ENCODE measurements around the gene PYGO1. TPM values are rescaled to one million over a fixed set of nuclear protein-coding genes. Genes with fewer than 3 reads are reported as not detected.

The PYGO1 gene
- total RNA-seq, 1 experiment from 2014 or later = 0.55 TPM

DNA sequence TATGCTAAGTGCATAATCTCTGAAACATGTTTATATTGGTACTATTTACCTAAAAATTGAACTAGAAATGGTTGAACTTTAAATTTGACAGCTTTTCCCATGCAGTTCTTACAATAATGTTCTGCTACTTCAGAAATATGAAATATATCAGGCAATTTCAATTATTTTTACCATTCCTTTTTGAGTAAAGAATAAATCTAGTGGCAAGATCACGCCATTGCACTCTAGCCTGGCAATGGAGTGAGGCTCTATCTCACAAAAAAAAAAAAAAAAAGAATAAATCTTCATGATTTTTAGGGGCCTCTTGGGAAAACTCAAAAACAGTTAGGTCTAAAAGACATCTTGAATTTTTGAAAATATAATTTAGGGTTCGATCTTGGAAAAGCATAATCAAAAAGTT lies 69.5 kb downstream of the PYGO1 start (continued):
- TF ChIP-seq, protein P1, sequence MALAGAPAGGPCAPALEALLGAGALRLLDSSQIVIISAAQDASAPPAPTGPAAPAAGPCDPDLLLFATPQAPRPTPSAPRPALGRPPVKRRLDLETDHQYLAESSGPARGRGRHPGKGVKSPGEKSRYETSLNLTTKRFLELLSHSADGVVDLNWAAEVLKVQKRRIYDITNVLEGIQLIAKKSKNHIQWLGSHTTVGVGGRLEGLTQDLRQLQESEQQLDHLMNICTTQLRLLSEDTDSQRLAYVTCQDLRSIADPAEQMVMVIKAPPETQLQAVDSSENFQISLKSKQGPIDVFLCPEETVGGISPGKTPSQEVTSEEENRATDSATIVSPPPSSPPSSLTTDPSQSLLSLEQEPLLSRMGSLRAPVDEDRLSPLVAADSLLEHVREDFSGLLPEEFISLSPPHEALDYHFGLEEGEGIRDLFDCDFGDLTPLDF (CRISPR knock-in tag; IDR thresholded peaks at IDR 0.05) = no peak
- TF ChIP-seq RORB (CRISPR knock-in tag; IDR thresholded peaks at IDR 0.05) (no peak), OVOL2 (CRISPR knock-in tag; IDR thresholded peaks at IDR 0.05; ENCODE audit: borderline replicate concordance) (no peak), CBFB (CRISPR knock-in tag; IDR thresholded peaks at IDR 0.05; ENCODE audit: low read depth) (no peak)
- TF ChIP-seq, protein P2, sequence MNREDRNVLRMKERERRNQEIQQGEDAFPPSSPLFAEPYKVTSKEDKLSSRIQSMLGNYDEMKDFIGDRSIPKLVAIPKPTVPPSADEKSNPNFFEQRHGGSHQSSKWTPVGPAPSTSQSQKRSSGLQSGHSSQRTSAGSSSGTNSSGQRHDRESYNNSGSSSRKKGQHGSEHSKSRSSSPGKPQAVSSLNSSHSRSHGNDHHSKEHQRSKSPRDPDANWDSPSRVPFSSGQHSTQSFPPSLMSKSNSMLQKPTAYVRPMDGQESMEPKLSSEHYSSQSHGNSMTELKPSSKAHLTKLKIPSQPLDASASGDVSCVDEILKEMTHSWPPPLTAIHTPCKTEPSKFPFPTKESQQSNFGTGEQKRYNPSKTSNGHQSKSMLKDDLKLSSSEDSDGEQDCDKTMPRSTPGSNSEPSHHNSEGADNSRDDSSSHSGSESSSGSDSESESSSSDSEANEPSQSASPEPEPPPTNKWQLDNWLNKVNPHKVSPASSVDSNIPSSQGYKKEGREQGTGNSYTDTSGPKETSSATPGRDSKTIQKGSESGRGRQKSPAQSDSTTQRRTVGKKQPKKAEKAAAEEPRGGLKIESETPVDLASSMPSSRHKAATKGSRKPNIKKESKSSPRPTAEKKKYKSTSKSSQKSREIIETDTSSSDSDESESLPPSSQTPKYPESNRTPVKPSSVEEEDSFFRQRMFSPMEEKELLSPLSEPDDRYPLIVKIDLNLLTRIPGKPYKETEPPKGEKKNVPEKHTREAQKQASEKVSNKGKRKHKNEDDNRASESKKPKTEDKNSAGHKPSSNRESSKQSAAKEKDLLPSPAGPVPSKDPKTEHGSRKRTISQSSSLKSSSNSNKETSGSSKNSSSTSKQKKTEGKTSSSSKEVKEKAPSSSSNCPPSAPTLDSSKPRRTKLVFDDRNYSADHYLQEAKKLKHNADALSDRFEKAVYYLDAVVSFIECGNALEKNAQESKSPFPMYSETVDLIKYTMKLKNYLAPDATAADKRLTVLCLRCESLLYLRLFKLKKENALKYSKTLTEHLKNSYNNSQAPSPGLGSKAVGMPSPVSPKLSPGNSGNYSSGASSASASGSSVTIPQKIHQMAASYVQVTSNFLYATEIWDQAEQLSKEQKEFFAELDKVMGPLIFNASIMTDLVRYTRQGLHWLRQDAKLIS (CRISPR knock-in tag; IDR thresholded peaks at IDR 0.05; ENCODE audit: borderline replicate concordance) = no peak

DNA sequence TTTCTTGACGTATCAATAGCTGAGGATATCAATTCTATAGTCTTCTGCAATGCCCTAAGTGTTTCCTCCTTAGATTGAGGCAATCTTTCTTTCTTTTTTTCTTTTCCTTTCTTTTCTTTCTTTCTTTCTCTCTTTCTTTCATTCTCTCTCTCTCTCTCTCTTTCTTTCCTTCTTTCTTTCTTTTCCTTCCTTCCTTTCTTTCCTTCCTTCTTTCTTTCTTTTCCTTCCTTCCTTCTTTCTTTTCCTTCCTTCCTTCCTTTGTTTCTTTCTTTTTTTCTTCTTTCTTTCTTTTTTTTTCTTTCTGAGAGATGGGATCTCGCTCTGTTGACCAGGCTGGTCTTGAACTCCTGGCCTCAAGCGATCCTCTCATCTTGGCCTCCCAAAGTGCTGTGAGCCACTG lies 70.1 kb downstream of the PYGO1 start:
- ATAC-seq = no peak
- TF ChIP-seq IRF2 (CRISPR knock-in tag; IDR thresholded peaks at IDR 0.05; ENCODE audit: borderline replicate concordance, low read depth) = no peak
- TF ChIP-seq, protein P3, sequence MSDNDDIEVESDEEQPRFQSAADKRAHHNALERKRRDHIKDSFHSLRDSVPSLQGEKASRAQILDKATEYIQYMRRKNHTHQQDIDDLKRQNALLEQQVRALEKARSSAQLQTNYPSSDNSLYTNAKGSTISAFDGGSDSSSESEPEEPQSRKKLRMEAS (CRISPR knock-in tag; IDR thresholded peaks at IDR 0.05) = no peak
- TF ChIP-seq, protein P1 (CRISPR knock-in tag; IDR thresholded peaks at IDR 0.05) = no peak
- TF ChIP-seq RORB (CRISPR knock-in tag; IDR thresholded peaks at IDR 0.05) = no peak
- TF ChIP-seq, protein P4, sequence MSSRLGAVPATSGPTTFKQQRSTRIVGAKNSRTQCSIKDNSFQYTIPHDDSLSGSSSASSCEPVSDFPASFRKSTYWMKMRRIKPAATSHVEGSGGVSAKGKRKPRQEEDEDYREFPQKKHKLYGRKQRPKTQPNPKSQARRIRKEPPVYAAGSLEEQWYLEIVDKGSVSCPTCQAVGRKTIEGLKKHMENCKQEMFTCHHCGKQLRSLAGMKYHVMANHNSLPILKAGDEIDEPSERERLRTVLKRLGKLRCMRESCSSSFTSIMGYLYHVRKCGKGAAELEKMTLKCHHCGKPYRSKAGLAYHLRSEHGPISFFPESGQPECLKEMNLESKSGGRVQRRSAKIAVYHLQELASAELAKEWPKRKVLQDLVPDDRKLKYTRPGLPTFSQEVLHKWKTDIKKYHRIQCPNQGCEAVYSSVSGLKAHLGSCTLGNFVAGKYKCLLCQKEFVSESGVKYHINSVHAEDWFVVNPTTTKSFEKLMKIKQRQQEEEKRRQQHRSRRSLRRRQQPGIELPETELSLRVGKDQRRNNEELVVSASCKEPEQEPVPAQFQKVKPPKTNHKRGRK (CRISPR knock-in tag; IDR thresholded peaks at IDR 0.05; ENCODE audit: borderline replicate concordance) = peak; percentile 79; the same call in 1 of the 2 replicates
- TF ChIP-seq, protein P5, sequence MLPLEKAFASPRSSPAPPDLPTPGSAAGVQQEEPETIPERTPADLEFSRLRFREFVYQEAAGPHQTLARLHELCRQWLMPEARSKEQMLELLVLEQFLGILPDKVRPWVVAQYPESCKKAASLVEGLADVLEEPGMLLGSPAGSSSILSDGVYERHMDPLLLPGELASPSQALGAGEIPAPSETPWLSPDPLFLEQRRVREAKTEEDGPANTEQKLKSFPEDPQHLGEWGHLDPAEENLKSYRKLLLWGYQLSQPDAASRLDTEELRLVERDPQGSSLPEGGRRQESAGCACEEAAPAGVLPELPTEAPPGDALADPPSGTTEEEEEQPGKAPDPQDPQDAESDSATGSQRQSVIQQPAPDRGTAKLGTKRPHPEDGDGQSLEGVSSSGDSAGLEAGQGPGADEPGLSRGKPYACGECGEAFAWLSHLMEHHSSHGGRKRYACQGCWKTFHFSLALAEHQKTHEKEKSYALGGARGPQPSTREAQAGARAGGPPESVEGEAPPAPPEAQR (CRISPR knock-in tag; IDR thresholded peaks at IDR 0.05) = no peak
- TF ChIP-seq NFYB (CRISPR knock-in tag; conservative IDR thresholded peaks at IDR 0.05; ENCODE audit: low read depth) = no peak
- no peak overlapping the region for H3K4me3 Mint-ChIP-seq
- no peak overlapping the region for H3K27ac Mint-ChIP-seq
- CTCF ChIA-PET = interaction anchor here (3.1 kb wide), 1 partner anchor 8 kb away, joined by 31 read pairs; no protein-coding TSS in a partner anchor
- DNase-seq (ENCODE audit: low spot score) = no peak
- H3K9me3 Mint-ChIP-seq = peaks cover 22% of the 10 kb centered on the region
- H3K27me3 Mint-ChIP-seq (ENCODE audit: low read depth) = peaks cover 4% of the 10 kb centered on the region
- H3K36me3 Mint-ChIP-seq = peaks cover 6% of the 10 kb centered on the region
- H3K4me1 Mint-ChIP-seq = peaks cover 9% of the 10 kb centered on the region
- POLR2A ChIA-PET = no interaction called here

DNA sequence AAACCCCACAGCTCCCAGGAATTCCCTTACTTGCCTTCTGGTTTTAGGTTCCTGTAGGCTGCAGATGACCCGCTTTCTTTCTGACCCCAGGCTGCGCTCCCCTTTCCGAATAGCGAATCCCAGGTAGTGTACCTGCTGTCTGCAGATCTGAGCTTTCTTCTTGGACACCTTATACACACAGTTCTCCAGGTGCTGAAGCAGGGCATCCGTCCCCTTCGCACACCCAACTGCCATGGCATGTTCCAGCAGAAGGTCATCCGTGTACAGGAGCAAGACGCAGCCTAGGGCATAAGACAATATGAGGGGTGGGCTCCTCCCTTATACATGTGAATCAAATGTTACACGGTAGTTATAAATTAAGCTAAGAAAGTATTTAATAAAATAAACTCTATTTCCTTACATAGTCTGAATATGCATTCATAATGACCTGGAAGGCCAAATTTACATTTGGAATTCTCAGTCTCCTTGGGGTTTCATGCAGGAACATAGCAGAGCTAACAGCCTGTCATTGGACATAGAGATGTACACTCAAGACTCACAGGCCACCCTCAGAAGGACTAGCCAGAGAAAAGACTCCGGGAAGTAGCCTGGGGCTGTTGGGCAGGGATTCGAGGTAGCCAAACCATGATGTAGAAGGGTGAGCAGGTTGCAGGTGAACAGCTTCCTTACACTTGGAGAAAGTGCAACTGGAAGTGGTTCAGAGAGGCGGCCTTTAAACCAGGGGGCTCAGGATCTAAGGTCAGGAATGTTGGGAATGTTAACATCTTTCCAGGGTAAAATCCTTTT lies 72.0 kb downstream of the PYGO1 start:
- no peaks in the 10 kb centered on the region for H3K36me3 Mint-ChIP-seq
- CTCF ChIA-PET = interaction anchor here (0.8 to 3.1 kb wide), 3 partner anchors 10 to 329 kb away, joined by 3 to 31 read pairs (median 4); no protein-coding TSS in a partner anchor
- H3K9me3 Mint-ChIP-seq = peaks cover 6% of the 10 kb centered on the region
- ATAC-seq (no peak), DNase-seq (ENCODE audit: low spot score) (no peak)
- POLR2A ChIA-PET = no interaction called here
- no peak overlapping the region for H3K4me3 Mint-ChIP-seq
- H3K4me1 Mint-ChIP-seq = peaks cover 9% of the 10 kb centered on the region
- H3K27me3 Mint-ChIP-seq (ENCODE audit: low read depth) = peaks cover 4% of the 10 kb centered on the region
- no peak overlapping the region; the same call in 1 of the 2 replicates for H3K27ac Mint-ChIP-seq
- TF ChIP-seq, protein P6, sequence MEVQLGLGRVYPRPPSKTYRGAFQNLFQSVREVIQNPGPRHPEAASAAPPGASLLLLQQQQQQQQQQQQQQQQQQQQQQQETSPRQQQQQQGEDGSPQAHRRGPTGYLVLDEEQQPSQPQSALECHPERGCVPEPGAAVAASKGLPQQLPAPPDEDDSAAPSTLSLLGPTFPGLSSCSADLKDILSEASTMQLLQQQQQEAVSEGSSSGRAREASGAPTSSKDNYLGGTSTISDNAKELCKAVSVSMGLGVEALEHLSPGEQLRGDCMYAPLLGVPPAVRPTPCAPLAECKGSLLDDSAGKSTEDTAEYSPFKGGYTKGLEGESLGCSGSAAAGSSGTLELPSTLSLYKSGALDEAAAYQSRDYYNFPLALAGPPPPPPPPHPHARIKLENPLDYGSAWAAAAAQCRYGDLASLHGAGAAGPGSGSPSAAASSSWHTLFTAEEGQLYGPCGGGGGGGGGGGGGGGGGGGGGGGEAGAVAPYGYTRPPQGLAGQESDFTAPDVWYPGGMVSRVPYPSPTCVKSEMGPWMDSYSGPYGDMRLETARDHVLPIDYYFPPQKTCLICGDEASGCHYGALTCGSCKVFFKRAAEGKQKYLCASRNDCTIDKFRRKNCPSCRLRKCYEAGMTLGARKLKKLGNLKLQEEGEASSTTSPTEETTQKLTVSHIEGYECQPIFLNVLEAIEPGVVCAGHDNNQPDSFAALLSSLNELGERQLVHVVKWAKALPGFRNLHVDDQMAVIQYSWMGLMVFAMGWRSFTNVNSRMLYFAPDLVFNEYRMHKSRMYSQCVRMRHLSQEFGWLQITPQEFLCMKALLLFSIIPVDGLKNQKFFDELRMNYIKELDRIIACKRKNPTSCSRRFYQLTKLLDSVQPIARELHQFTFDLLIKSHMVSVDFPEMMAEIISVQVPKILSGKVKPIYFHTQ (CRISPR knock-in tag; IDR thresholded peaks at IDR 0.05) = no peak
- TF ChIP-seq SMAD3 (CRISPR knock-in tag; IDR thresholded peaks at IDR 0.05; ENCODE audit: borderline replicate concordance) = no peak
- TF ChIP-seq, protein P7, sequence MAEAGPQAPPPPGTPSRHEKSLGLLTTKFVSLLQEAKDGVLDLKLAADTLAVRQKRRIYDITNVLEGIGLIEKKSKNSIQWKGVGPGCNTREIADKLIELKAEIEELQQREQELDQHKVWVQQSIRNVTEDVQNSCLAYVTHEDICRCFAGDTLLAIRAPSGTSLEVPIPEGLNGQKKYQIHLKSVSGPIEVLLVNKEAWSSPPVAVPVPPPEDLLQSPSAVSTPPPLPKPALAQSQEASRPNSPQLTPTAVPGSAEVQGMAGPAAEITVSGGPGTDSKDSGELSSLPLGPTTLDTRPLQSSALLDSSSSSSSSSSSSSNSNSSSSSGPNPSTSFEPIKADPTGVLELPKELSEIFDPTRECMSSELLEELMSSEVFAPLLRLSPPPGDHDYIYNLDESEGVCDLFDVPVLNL (CRISPR knock-in tag; IDR thresholded peaks at IDR 0.05; ENCODE audit: borderline replicate concordance, low read depth) = no peak
- TF ChIP-seq, protein P8, sequence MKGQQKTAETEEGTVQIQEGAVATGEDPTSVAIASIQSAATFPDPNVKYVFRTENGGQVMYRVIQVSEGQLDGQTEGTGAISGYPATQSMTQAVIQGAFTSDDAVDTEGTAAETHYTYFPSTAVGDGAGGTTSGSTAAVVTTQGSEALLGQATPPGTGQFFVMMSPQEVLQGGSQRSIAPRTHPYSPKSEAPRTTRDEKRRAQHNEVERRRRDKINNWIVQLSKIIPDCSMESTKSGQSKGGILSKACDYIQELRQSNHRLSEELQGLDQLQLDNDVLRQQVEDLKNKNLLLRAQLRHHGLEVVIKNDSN (CRISPR knock-in tag; IDR thresholded peaks at IDR 0.05) = no peak
